Measurements from ENCODE around the gene LYSMD3. TPM values are rescaled to one million over a fixed set of nuclear protein-coding genes. Genes with fewer than 3 reads are reported as not detected.

Gene LYSMD3
- total RNA-seq, 2 donors from 2014 or later: 15.0 to 19.3 TPM

- TF ChIP-seq CTCF (IDR thresholded peaks at IDR 0.05): no peak
- ATAC-seq (ENCODE audit: insufficient number of reproducible peaks, low FRiP score, low read depth): no peak
- no peak for DNase-seq (ENCODE audit: low spot score)
- no peak overlapping the region for H3K4me3 ChIP-seq
- H3K27me3 ChIP-seq (replicated peaks; ENCODE audit: insufficient read depth): no peaks in the 10 kb centered on the region
- no peak overlapping the region for H3K27ac ChIP-seq
- no peaks in the 10 kb centered on the region for H3K36me3 ChIP-seq
- H3K4me1 ChIP-seq (ENCODE audit: control insufficient read depth in 1 of 2, low read depth in 2 of 2): no peaks in the 10 kb centered on the region
- H3K9me3 ChIP-seq: peaks cover 3% of the 10 kb centered on the region
Observed at GRCh38 chr5:90569084-90569483, 39.7 kb upstream of the LYSMD3 start.

- Histone ChIP-seq H3K27me3 (replicated peaks; ENCODE audit: insufficient read depth) (peaks cover 1% of the 10 kb centered on the region), H3K9me3 (peaks cover 3% of the 10 kb centered on the region), H3K4me3 (no peak overlapping the region), H3K27ac (no peak overlapping the region), H3K36me3 (no peaks in the 10 kb centered on the region), H3K4me1 (ENCODE audit: control insufficient read depth in 1 of 2, low read depth in 2 of 2) (no peaks in the 10 kb centered on the region)
- TF ChIP-seq CTCF (IDR thresholded peaks at IDR 0.05): no peak
- DNase-seq (ENCODE audit: low spot score): no peak
- ATAC-seq (ENCODE audit: insufficient number of reproducible peaks, low FRiP score, low read depth): no peak
Observed at GRCh38 chr5:90565491-90565890, 36.1 kb upstream of the LYSMD3 start.

- Histone ChIP-seq H3K4me3 (no peak overlapping the region), H3K9me3 (no peaks in the 10 kb centered on the region), H3K27ac (no peak overlapping the region), H3K36me3 (no peaks in the 10 kb centered on the region), H3K4me1 (ENCODE audit: control insufficient read depth in 1 of 2, low read depth in 2 of 2) (peaks cover 10% of the 10 kb centered on the region in 2 donors), H3K27me3 (replicated peaks; ENCODE audit: insufficient read depth) (peaks cover 16% of the 10 kb centered on the region)
- no peak for TF ChIP-seq CTCF (IDR thresholded peaks at IDR 0.05)
- ATAC-seq (ENCODE audit: insufficient number of reproducible peaks, low FRiP score, low read depth) (no peak), DNase-seq (ENCODE audit: low spot score) (no peak)
Observed at GRCh38 chr5:90563108-90563507, 33.7 kb upstream of the LYSMD3 start.

- Histone ChIP-seq H3K4me1 (ENCODE audit: control insufficient read depth in 1 of 2, low read depth in 2 of 2) (peaks cover 10 to 11% of the 10 kb centered on the region in 2 donors), H3K27me3 (replicated peaks; ENCODE audit: insufficient read depth) (peaks cover 16% of the 10 kb centered on the region), H3K36me3 (no peaks in the 10 kb centered on the region), H3K4me3 (no peak overlapping the region), H3K27ac (no peak overlapping the region), H3K9me3 (no peaks in the 10 kb centered on the region)
- DNase-seq (ENCODE audit: low spot score) (no peak), ATAC-seq (ENCODE audit: insufficient number of reproducible peaks, low FRiP score, low read depth) (no peak)
- TF ChIP-seq CTCF (IDR thresholded peaks at IDR 0.05): no peak
Observed at GRCh38 chr5:90562341-90562740, 33.0 kb upstream of the LYSMD3 start.

GRCh38 chr5:90561766-90562165 is 32.4 kb upstream of the LYSMD3 start:
- TF ChIP-seq CTCF (IDR thresholded peaks at IDR 0.05): no peak
- H3K4me1 ChIP-seq (ENCODE audit: control insufficient read depth in 1 of 2, low read depth in 2 of 2): peaks cover 10 to 11% of the 10 kb centered on the region in 2 donors
- H3K27me3 ChIP-seq (replicated peaks; ENCODE audit: insufficient read depth): peaks cover 16% of the 10 kb centered on the region
- no peak overlapping the region for H3K4me3 ChIP-seq
- DNase-seq (ENCODE audit: low spot score): no peak
- no peaks in the 10 kb centered on the region for H3K36me3 ChIP-seq
- no peak for ATAC-seq (ENCODE audit: insufficient number of reproducible peaks, low FRiP score, low read depth)
- no peaks in the 10 kb centered on the region for H3K9me3 ChIP-seq
- no peak overlapping the region for H3K27ac ChIP-seq
